Ammon's horn (tissue), 1 donor: ENCODE results near the gene HOXC9.
"Not testable (repeated sequence)": the region's sequence is repeated elsewhere in the genome, so short reads cannot be mapped to it uniquely, and the experiment has no call there.

Source experiments
- DNase-seq: peaks from one replicate; pipeline ENCODE4 v3.0.0-alpha.2; 2016; ENCODE audit warnings: low spot score

HOXC9 gene

GRCh38 chr12:54040148-54040494 is 40.2 kb downstream of the HOXC9 start:
- DNase-seq: no peak

- no peak for DNase-seq
Measured at GRCh38 chr12:54040648-54041047, 40.7 kb downstream of the HOXC9 start.

- no peak for DNase-seq
Measured at GRCh38 chr12:54041097-54041690, 41.2 kb downstream of the HOXC9 start.

GRCh38 chr12:54042033-54042432 is 42.1 kb downstream of the HOXC9 start:
- DNase-seq: not testable (repeated sequence)

- DNase-seq: no peak
Measured at GRCh38 chr12:54042970-54043853, 43.3 kb downstream of the HOXC9 start.

- no peak for DNase-seq
Measured at GRCh38 chr12:54044425-54045103, 44.6 kb downstream of the HOXC9 start.

- DNase-seq: no peak
Measured at GRCh38 chr12:54045401-54045800, 45.4 kb downstream of the HOXC9 start.

GRCh38 chr12:54045868-54046521 is 46.0 kb downstream of the HOXC9 start:
- DNase-seq: no peak

- DNase-seq: no peak
Measured at GRCh38 chr12:54046809-54047159, 46.8 kb downstream of the HOXC9 start.

- DNase-seq: no peak
Measured at GRCh38 chr12:54047160-54047963, 47.4 kb downstream of the HOXC9 start.

GRCh38 chr12:54047964-54048303 is 48.0 kb downstream of the HOXC9 start:
- no peak for DNase-seq

GRCh38 chr12:54048406-54049093 is 48.6 kb downstream of the HOXC9 start:
- no peak for DNase-seq

GRCh38 chr12:54049108-54049507 is 49.1 kb downstream of the HOXC9 start:
- no peak for DNase-seq

GRCh38 chr12:54050482-54050810 is 50.5 kb downstream of the HOXC9 start:
- DNase-seq: no peak

GRCh38 chr12:54051026-54051842 is 51.3 kb downstream of the HOXC9 start:
- DNase-seq: no peak

- no peak for DNase-seq
Measured at GRCh38 chr12:54051874-54052437, 52.0 kb downstream of the HOXC9 start.

- no peak for DNase-seq
Measured at GRCh38 chr12:54052438-54053002, 52.6 kb downstream of the HOXC9 start.
